Hepatocyte (in vitro differentiated cells): ENCODE results near the gene LRMDA. TPM values are rescaled to one million over a fixed set of nuclear protein-coding genes. Genes with fewer than 3 reads are reported as not detected.

Experiments used
- DNase-seq: peaks from one replicate; pipeline ENCODE4 v3.0.0-alpha.2; 2016; ENCODE audit warnings: low spot score
- H2AFZ ChIP-seq: fragments of 200-600 bp; sonication (generic); 2 replicates; pipeline ENCODE4 v1.6.0; 2016; ENCODE audit warnings: antibody characterized with exemption, mild to moderate bottlenecking
- H3K27ac ChIP-seq: fragments of 200-600 bp; sonication (generic); 2 replicates; pipeline ENCODE4 v1.5.1; 2016; ENCODE audit warnings: mild to moderate bottlenecking
- H3K27me3 ChIP-seq: fragments of 200-600 bp; sonication (generic); 2 replicates; pipeline ENCODE4 v1.6.1; 2016
- H3K36me3 ChIP-seq: fragments of 200-600 bp; sonication (generic); replicated peaks from 2 replicates; pipeline ENCODE4 v1.5.1; 2016; ENCODE audit warnings: low read depth; ENCODE audit not compliant: insufficient read depth
- H3K4me1 ChIP-seq: fragments of 200-600 bp; sonication (generic); 2 replicates; pipeline ENCODE4 v1.5.1; 2016; ENCODE audit warnings: mild to moderate bottlenecking, moderate library complexity; ENCODE audit not compliant: insufficient read depth
- H3K4me2 ChIP-seq: fragments of 200-600 bp; sonication (generic); 2 replicates; pipeline ENCODE4 v1.6.0; 2016
- H3K4me3 ChIP-seq: fragments of 200-600 bp; sonication (generic); 2 replicates; pipeline ENCODE4 v1.5.1; 2016; ENCODE audit warnings: mild to moderate bottlenecking
- H3K79me2 ChIP-seq: fragments of 200-600 bp; sonication (generic); 2 replicates; pipeline ENCODE4 v1.6.0; 2017; ENCODE audit warnings: mild to moderate bottlenecking
- H3K9me2 ChIP-seq: fragments of 200-600 bp; sonication (generic); replicated peaks from 2 replicates; pipeline ENCODE4 v1.6.0; 2017; ENCODE audit warnings: mild to moderate bottlenecking; ENCODE audit not compliant: insufficient read depth
- H3K9me3 ChIP-seq: fragments of 200-600 bp; sonication (generic); 2 replicates; pipeline ENCODE4 v1.5.1; 2016; ENCODE audit warnings: low read depth, mild to moderate bottlenecking
- H4K20me1 ChIP-seq: fragments of 200-600 bp; sonication (generic); 2 replicates; pipeline ENCODE4 v1.6.0; 2016; ENCODE audit warnings: mild to moderate bottlenecking; ENCODE audit not compliant: insufficient read depth, poor library complexity, severe bottlenecking
- CTCF ChIP-seq: fragments of 200-600 bp; sonication (generic); IDR thresholded peaks from 2 replicates; pipeline ENCODE4 v1.5.1; 2016; ENCODE audit warnings: antibody characterized with exemption, mild to moderate bottlenecking; ENCODE audit not compliant: poor library complexity
- EZH2 ChIP-seq: fragments of 200-600 bp; sonication (generic); IDR thresholded peaks from 2 replicates; pipeline ENCODE4 v1.6.1; 2016; ENCODE audit warnings: antibody characterized with exemption, mild to moderate bottlenecking, borderline replicate concordance
- EZH2phosphoT487 ChIP-seq: fragments of 200-600 bp; sonication (generic); IDR thresholded peaks from one replicate; pipeline ENCODE4 v1.6.1; 2018; ENCODE audit warnings: antibody characterized with exemption, mild to moderate bottlenecking, low read depth, moderate library complexity; ENCODE audit not compliant: unreplicated experiment, severe bottlenecking
- WGBS: methylation state at CpG from one replicate; pipeline ENCODE4 v1.1.6; 2016; ENCODE audit warnings: low lambda C conversion rate; ENCODE audit errors: missing lambda C conversion rate; 5-methylcytosine and 5-hydroxymethylcytosine counted together
- polyA plus RNA-seq: library from polyadenylated mRNA; unstranded; fragments of >200 nt; fragmentation: Nextera tagmentation; extraction: Ambion mirVana; gene quantifications from 2 replicates; pipeline ENCODE4 v1.2.1, GENCODE V29; 2016
- total RNA-seq: library from RNA; depleted of rRNA; stranded (reverse); fragments of >200 nt; gene quantifications from 2 replicates; pipeline ENCODE4 v1.2.3, GENCODE V29; 2014

Gene LRMDA
- total and polyA plus RNA-seq, 2 experiments from 2014 or later = 5.6 to 15.7 TPM

GRCh38 chr10:76315240-76315639 lies 883.8 kb downstream of the LRMDA start:
- no peaks in the 10 kb centered on the region for H4K20me1 ChIP-seq
- H3K27me3 ChIP-seq = no peaks in the 10 kb centered on the region
- 94% methylated on average over 14 of the region's 14 CpGs for WGBS
- no peaks in the 10 kb centered on the region for H3K9me2 ChIP-seq
- H3K27ac ChIP-seq = no peak overlapping the region
- H3K9me3 ChIP-seq = no peaks in the 10 kb centered on the region
- no peaks in the 10 kb centered on the region for H3K79me2 ChIP-seq
- no peaks in the 10 kb centered on the region for H3K36me3 ChIP-seq
- H3K4me2 ChIP-seq = no peak overlapping the region
- TF ChIP-seq EZH2 (no peak), CTCF (no peak), EZH2phosphoT487 (no peak)
- no peak overlapping the region for H3K4me3 ChIP-seq
- H3K4me1 ChIP-seq = peaks cover 15% of the 10 kb centered on the region
- H2AFZ ChIP-seq = no peak overlapping the region
- DNase-seq = no peak

DNA sequence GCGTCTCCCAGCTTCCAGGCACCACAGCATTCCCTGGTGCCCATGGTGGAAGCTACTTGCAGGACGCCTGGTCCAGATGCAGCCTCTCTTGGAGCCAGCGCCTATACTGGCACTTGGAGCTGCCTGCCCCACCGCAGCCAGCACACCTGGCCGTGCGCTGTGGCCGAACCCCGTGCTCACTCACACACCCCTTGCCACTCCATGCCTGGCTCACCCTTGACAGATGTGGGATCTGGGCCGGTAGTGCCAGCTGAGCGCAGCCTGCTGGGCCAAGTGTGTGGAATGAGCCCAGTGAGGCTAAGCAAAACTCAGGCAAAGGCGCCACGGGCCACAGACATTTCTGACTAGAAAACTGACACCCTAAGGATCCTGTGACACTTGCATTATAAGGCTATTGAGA lies 884.8 kb downstream of the LRMDA start:
- Histone ChIP-seq H4K20me1 (no peaks in the 10 kb centered on the region), H3K79me2 (no peaks in the 10 kb centered on the region), H3K27ac (no peak overlapping the region), H3K9me2 (no peaks in the 10 kb centered on the region), H3K27me3 (no peaks in the 10 kb centered on the region), H3K4me2 (no peak overlapping the region), H2AFZ (no peak overlapping the region), H3K36me3 (no peaks in the 10 kb centered on the region), H3K4me3 (no peak overlapping the region), H3K9me3 (no peaks in the 10 kb centered on the region), H3K4me1 (peaks cover 6% of the 10 kb centered on the region)
- TF ChIP-seq CTCF = no peak
- TF ChIP-seq EZH2phosphoT487 = no peak
- no peak for TF ChIP-seq EZH2
- 98% methylated on average over 12 of the region's 12 CpGs for WGBS
- no peak for DNase-seq

DNA sequence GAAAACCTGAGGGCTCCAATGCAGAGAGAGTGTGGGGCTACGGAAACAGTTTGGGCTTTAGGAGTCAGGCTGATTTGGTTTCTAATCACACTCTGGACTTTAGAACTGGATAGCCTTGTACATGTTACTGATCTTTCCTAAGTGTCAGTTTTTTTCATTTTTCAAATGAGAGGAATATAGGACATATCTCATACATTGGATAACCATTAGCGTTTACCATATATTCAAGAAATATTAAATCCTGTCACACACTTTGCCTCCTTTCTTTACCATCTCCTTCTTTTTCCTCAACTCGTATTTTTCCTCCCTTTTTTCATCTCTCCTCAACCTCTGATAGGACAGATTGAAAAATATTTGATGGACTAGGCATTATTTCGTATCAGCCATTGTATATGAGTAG lies 885.7 kb downstream of the LRMDA start:
- H3K9me3 ChIP-seq = no peaks in the 10 kb centered on the region
- no peak overlapping the region for H3K27ac ChIP-seq
- no peaks in the 10 kb centered on the region for H4K20me1 ChIP-seq
- TF ChIP-seq EZH2 = no peak
- no peak for TF ChIP-seq CTCF
- no peak for TF ChIP-seq EZH2phosphoT487
- DNase-seq = no peak
- H2AFZ ChIP-seq = no peak overlapping the region
- H3K4me3 ChIP-seq = no peak overlapping the region
- H3K79me2 ChIP-seq = no peaks in the 10 kb centered on the region
- no peak overlapping the region for H3K4me2 ChIP-seq
- no peaks in the 10 kb centered on the region for H3K27me3 ChIP-seq
- H3K4me1 ChIP-seq = peaks cover under 1% of the 10 kb centered on the region
- no peaks in the 10 kb centered on the region for H3K36me3 ChIP-seq
- 91% methylated on average over 4 of the region's 4 CpGs for WGBS
- H3K9me2 ChIP-seq = no peaks in the 10 kb centered on the region

- no peaks in the 10 kb centered on the region for H4K20me1 ChIP-seq
- TF ChIP-seq EZH2phosphoT487 (no peak), EZH2 (no peak), CTCF (no peak)
- no peaks in the 10 kb centered on the region for H3K9me3 ChIP-seq
- H3K9me2 ChIP-seq = no peaks in the 10 kb centered on the region
- H3K36me3 ChIP-seq = no peaks in the 10 kb centered on the region
- no peak for DNase-seq
- no peak overlapping the region for H2AFZ ChIP-seq
- H3K4me1 ChIP-seq = no peaks in the 10 kb centered on the region
- H3K27me3 ChIP-seq = no peaks in the 10 kb centered on the region
- H3K27ac ChIP-seq = no peak overlapping the region
- H3K4me3 ChIP-seq = no peak overlapping the region
- WGBS = 80% methylated on average over 2 of the region's 2 CpGs
- H3K79me2 ChIP-seq = no peaks in the 10 kb centered on the region
- H3K4me2 ChIP-seq = no peak overlapping the region
Observed at GRCh38 chr10:76318211-76318610, 886.8 kb downstream of the LRMDA start.
